ENCODE results near the gene EYA2.

- no peak for TF ChIP-seq CTCF (IDR thresholded peaks at IDR 0.05)
- no peak for TF ChIP-seq POLR2A (IDR thresholded peaks at IDR 0.05)
Measured at GRCh38 chr20:47020231-47020630, 125.6 kb downstream of the EYA2 start.

All from adrenal gland (tissue), 5 donors.